Right lobe of liver (tissue), 6 donors: Measurements from ENCODE around the gene CDC73. TPM values are rescaled to one million over a fixed set of nuclear protein-coding genes. Genes with fewer than 3 reads are reported as not detected.

ENCODE experiments used
- ATAC-seq, 4 donors: fragments of 200-7000 bp; cut with Tn5 transposase; one replicate each; pipeline ENCODE4 v1.9.1; 2020; ENCODE audit warnings: mild to moderate bottlenecking in 4 of 4, moderate library complexity in 4 of 4
- DNase-seq, 3 donors: peaks; one replicate each; pipeline ENCODE4 v3.0.0-alpha.2; 2020
- H3K27ac ChIP-seq, 3 donors: fragments of 200-600 bp; one replicate each; pipeline ENCODE4 v1.8.0; 2022
- H3K27me3 ChIP-seq, 2 donors: fragments of 200-600 bp; one replicate each; pipeline ENCODE4 v1.8.0; 2022
- H3K36me3 ChIP-seq, 4 donors: fragments of 200-600 bp; sonication (generic) in 1 of 4; one replicate each; pipeline versions ENCODE4 v1.5.1 to v1.8.0; 2017 to 2022; ENCODE audit warnings: control low read depth in 1 of 4
- H3K4me1 ChIP-seq, 4 donors: fragments of 200-600 bp; sonication (generic) in 1 of 4; one replicate each; pipeline versions ENCODE4 v1.5.1 to v1.8.0; 2017 to 2022; ENCODE audit warnings: control low read depth in 1 of 4
- H3K4me3 ChIP-seq, 3 donors: fragments of 200-600 bp; one replicate each; pipeline ENCODE4 v1.8.0; 2022
- H3K9me3 ChIP-seq, 4 donors: fragments of 200-600 bp; sonication (generic) in 1 of 4; one replicate each; pipeline versions ENCODE4 v1.5.1 to v1.8.0; 2017 to 2022; ENCODE audit warnings: control low read depth in 1 of 4
- CTCF ChIP-seq, 4 donors: fragments of 200-600 bp in 3 of 4; fragments of 450-650 bp in 1 of 4; IDR thresholded peaks; one replicate each; pipeline versions ENCODE4 v1.5.1 to v1.8.0; 2016 to 2022; ENCODE audit warnings: antibody characterized with exemption in 4 of 4, mild to moderate bottlenecking in 2 of 4
- POLR2A ChIP-seq: fragments of 450-650 bp; IDR thresholded peaks from one replicate; pipeline ENCODE4 v1.6.1; 2017; ENCODE audit warnings: antibody characterized with exemption, mild to moderate bottlenecking
- WGBS: methylation state at CpG from one replicate; pipeline ENCODE4 v1.1.6; 2018; ENCODE audit warnings: low coverage, low lambda C conversion rate; ENCODE audit not compliant: insufficient coverage; ENCODE audit errors: missing lambda C conversion rate; 5-methylcytosine and 5-hydroxymethylcytosine counted together
- intact Hi-C, 2 donors: fragments of 100-400 bp; cut with DNase I; formaldehyde crosslinking; loops; one replicate each; pipeline versions ENCODE4 v1.11.2 to v1.14.1; 2022
- total RNA-seq, 6 experiments: library from RNA; depleted of rRNA in 2 of 6; stranded (reverse); fragments of >200 nt in 2 of 6; fragmentation: NEBNext Ultra II Directional in 3 of 6; extraction: Animal tissue kit (Norgen Biotek cat#: 25700) in 3 of 6; gene quantifications; one replicate each; pipeline versions ENCODE4 v1.1.0 to v1.2.4, GENCODE V29; 2016 to 2023
- donor health status: DM: no; HTN: yes; CAD: no.
- donor health status: DM: no; HTN: no; CAD: no.
- donor health status: DM: no; HTN: no; CAD: no.
- donor health status: DM: no; HTN: yes; CAD: no.
- donor health status: DM: no; HTN: yes; CAD: no.

The CDC73 gene
- total RNA-seq, 6 experiments from 2014 or later: 11.1 to 23.8 (median 18.3) TPM

DNA sequence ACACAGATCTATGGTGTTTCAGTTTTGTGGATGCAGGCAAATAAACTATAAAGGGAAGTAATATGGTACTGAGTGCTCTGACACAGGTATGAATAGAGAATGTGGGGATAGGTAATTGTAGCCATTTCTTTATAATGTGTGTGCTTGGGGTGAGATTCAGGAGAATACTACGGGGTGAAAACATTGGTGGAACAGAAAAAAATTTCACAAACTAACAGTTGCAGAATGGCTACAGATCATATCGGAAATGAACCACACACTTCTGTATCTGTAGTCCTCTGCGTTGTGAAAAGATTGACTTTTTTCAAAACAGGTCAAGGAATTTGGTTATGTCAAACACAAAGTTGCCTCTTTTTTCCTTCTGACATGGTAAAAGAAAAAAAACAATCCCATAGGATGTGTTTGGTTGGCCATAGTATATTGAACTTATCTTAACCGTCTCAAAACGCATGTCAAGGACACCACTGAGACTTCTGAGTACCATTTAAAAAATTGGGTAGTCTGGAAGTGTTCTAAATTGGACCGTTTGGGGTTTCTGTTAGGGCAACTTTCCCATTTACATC is 1.1 kb upstream of the CDC73 start:
- no peaks in the 10 kb centered on the region for H3K9me3 ChIP-seq
- peaks cover 0 to 30% (median 3%) of the 10 kb centered on the region in 4 donors for H3K4me1 ChIP-seq
- H3K27me3 ChIP-seq: no peaks in the 10 kb centered on the region
- TF ChIP-seq POLR2A: no peak
- TF ChIP-seq CTCF (IDR thresholded peaks at IDR 0.05): no peak
- no peak overlapping the region for H3K4me3 ChIP-seq
- no peak overlapping the region for H3K27ac ChIP-seq
- WGBS: 80% methylated on average over 6 of the region's 6 CpGs
- peaks cover 0 to 5% (median 0%) of the 10 kb centered on the region in 4 donors for H3K36me3 ChIP-seq
- intact Hi-C loops: no loop called here
- no peak for DNase-seq
- no peak for ATAC-seq

DNA sequence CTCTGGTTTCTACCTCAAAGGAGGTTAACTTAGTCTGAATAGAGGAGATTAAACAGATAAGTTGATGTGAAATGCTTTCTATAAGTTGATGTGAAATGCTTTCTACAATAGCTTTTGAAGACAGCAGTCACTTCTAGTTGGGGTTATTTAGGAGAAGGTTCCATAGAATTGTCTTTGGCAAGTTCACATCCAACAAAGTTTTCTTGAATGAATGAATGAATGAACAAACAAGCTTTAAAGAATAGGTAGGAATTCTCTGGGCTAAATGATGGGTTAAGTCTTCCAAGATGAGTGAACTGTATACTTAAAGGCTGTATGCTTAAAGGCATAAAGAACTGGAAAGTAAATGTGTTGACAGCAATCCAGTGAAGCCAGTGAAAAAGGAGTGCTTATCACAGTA is 1.9 kb downstream of the CDC73 start:
- Histone ChIP-seq H3K4me3 (no peak overlapping the region), H3K27ac (no peak overlapping the region), H3K4me1 (peaks cover 0 to 22% (median 3%) of the 10 kb centered on the region in 4 donors), H3K36me3 (peaks cover 0 to 11% (median 0%) of the 10 kb centered on the region in 4 donors), H3K9me3 (no peaks in the 10 kb centered on the region), H3K27me3 (no peaks in the 10 kb centered on the region)
- intact Hi-C loops: no loop called here
- TF ChIP-seq CTCF (IDR thresholded peaks at IDR 0.05) (no peak), POLR2A (no peak)
- ATAC-seq: no peak
- no peak for DNase-seq

- peaks cover 0 to 27% (median 5%) of the 10 kb centered on the region in 4 donors for H3K36me3 ChIP-seq
- H3K9me3 ChIP-seq: no peaks in the 10 kb centered on the region
- intact Hi-C loops: no loop called here
- peaks cover 0 to 22% (median 3%) of the 10 kb centered on the region in 4 donors for H3K4me1 ChIP-seq
- 88% methylated on average over 6 of the region's 6 CpGs for WGBS
- H3K27ac ChIP-seq: no peak overlapping the region
- DNase-seq (no peak), ATAC-seq (no peak)
- no peaks in the 10 kb centered on the region for H3K27me3 ChIP-seq
- no peak for TF ChIP-seq CTCF (IDR thresholded peaks at IDR 0.05)
- no peak for TF ChIP-seq POLR2A
- H3K4me3 ChIP-seq: no peak overlapping the region
Measured at GRCh38 chr1:193125369-193125768, 3.5 kb downstream of the CDC73 start.

DNA sequence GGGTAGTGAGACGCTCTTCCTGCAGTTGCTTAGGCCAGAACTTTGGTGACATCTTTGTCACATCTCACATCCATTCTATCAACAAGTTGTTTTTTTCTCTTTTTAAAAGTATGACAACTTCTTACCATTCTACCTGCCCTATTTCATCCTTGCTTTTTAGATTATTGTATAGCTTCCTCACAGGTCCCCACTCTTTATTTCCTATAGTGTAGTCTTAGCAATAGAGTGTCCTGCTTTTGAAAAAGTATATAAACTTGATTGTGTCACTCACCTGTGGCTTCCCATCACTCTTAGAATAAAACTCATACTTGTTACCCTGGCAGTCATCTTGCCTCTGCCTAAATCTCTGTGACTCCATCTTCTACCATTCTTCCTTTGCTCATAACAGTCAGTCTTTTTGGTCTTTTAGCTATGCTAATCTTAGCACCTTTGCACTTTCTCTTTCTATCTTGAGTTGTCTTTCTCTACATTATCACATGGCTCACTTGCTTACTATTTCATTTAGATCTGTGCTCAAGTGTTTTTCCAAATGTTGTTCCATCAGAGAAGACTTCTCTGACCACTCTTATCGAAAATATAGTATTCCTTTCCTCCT is 9.5 kb downstream of the CDC73 start:
- intact Hi-C loops: no loop called here
- DNase-seq: no peak
- no peaks in the 10 kb centered on the region for H3K9me3 ChIP-seq
- H3K4me3 ChIP-seq: no peak overlapping the region
- ATAC-seq: no peak
- TF ChIP-seq CTCF (IDR thresholded peaks at IDR 0.05) (no peak), POLR2A (no peak)
- H3K27me3 ChIP-seq: no peaks in the 10 kb centered on the region
- H3K27ac ChIP-seq: no peak overlapping the region
- no peaks in the 10 kb centered on the region for H3K4me1 ChIP-seq
- peaks cover 0 to 53% (median 7%) of the 10 kb centered on the region in 4 donors for H3K36me3 ChIP-seq
- WGBS: 90% methylated on average over 2 of the region's 2 CpGs
